ENCODE measurements around the gene ELOVL5.

ELOVL5 gene

GRCh38 chr6:53339424-53339823 lies 9.3 kb downstream of the ELOVL5 start:
- peaks cover 24% of the 10 kb centered on the region for H3K36me3 ChIP-seq (replicated peaks; ENCODE audit: low read depth, low read length)
- peaks cover 55% of the 10 kb centered on the region for H4K20me1 ChIP-seq (ENCODE audit: insufficient read depth, low read length)
- peaks cover 95% of the 10 kb centered on the region for H3K79me2 ChIP-seq (ENCODE audit: low read length)
- H3K9me3 ChIP-seq (ENCODE audit: insufficient read depth, low read length) = no peaks in the 10 kb centered on the region
- no peak overlapping the region for H3K4me2 ChIP-seq (ENCODE audit: low read length)
- no peak overlapping the region for H2AFZ ChIP-seq (ENCODE audit: low read depth, low read length)
- peaks cover 50% of the 10 kb centered on the region for H3K4me1 ChIP-seq (ENCODE audit: low read length)
- no peak overlapping the region for H3K4me3 ChIP-seq (ENCODE audit: low read length)
- H3K27ac ChIP-seq (ENCODE audit: low read length) = no peak overlapping the region
- no peak overlapping the region for H3K9ac ChIP-seq (ENCODE audit: low read length)
- no peaks in the 10 kb centered on the region for H3K27me3 ChIP-seq (ENCODE audit: low read depth, low read length)
- TF ChIP-seq EZH2phosphoT487 (IDR thresholded peaks at IDR 0.05; ENCODE audit: low read depth) (no peak), CTCF (IDR thresholded peaks at IDR 0.05; ENCODE audit: low read depth, low read length) (no peak)

GRCh38 chr6:53338304-53338703 lies 10.4 kb downstream of the ELOVL5 start:
- Histone ChIP-seq H2AFZ (ENCODE audit: low read depth, low read length) (no peak overlapping the region), H4K20me1 (ENCODE audit: insufficient read depth, low read length) (peaks cover 44% of the 10 kb centered on the region), H3K79me2 (ENCODE audit: low read length) (peaks cover 94% of the 10 kb centered on the region), H3K9ac (ENCODE audit: low read length) (no peak overlapping the region), H3K36me3 (replicated peaks; ENCODE audit: low read depth, low read length) (peaks cover 17% of the 10 kb centered on the region), H3K4me3 (ENCODE audit: low read length) (no peak overlapping the region), H3K9me3 (ENCODE audit: insufficient read depth, low read length) (no peaks in the 10 kb centered on the region), H3K27ac (ENCODE audit: low read length) (no peak overlapping the region), H3K4me1 (ENCODE audit: low read length) (peaks cover 58% of the 10 kb centered on the region), H3K4me2 (ENCODE audit: low read length) (no peak overlapping the region), H3K27me3 (ENCODE audit: low read depth, low read length) (no peaks in the 10 kb centered on the region)
- no peak for TF ChIP-seq EZH2phosphoT487 (IDR thresholded peaks at IDR 0.05; ENCODE audit: low read depth)
- TF ChIP-seq CTCF (IDR thresholded peaks at IDR 0.05; ENCODE audit: low read depth, low read length) = no peak

GRCh38 chr6:53336070-53336469 lies 12.7 kb downstream of the ELOVL5 start:
- peaks cover 51% of the 10 kb centered on the region for H3K4me1 ChIP-seq (ENCODE audit: low read length)
- 0 out of 2 replicates have a peak, but pooled peaks cover 4% of the 10 kb centered on the region for H3K9me3 ChIP-seq (ENCODE audit: insufficient read depth, low read length)
- peak overlapping the region; percentile 73 for H3K4me3 ChIP-seq (ENCODE audit: low read length)
- peaks cover 93% of the 10 kb centered on the region for H3K79me2 ChIP-seq (ENCODE audit: low read length)
- H2AFZ ChIP-seq (ENCODE audit: low read depth, low read length) = no peak overlapping the region
- no peak for TF ChIP-seq CTCF (IDR thresholded peaks at IDR 0.05; ENCODE audit: low read depth, low read length)
- TF ChIP-seq EZH2phosphoT487 (IDR thresholded peaks at IDR 0.05; ENCODE audit: low read depth) = no peak
- peaks cover 26% of the 10 kb centered on the region for H4K20me1 ChIP-seq (ENCODE audit: insufficient read depth, low read length)
- H3K36me3 ChIP-seq (replicated peaks; ENCODE audit: low read depth, low read length) = peaks cover 35% of the 10 kb centered on the region
- no peaks in the 10 kb centered on the region for H3K27me3 ChIP-seq (ENCODE audit: low read depth, low read length)
- H3K27ac ChIP-seq (ENCODE audit: low read length) = peak overlapping the region; percentile 87
- peak overlapping the region; percentile 62 for H3K9ac ChIP-seq (ENCODE audit: low read length)
- peak overlapping the region; percentile 93 for H3K4me2 ChIP-seq (ENCODE audit: low read length)

- Histone ChIP-seq H3K4me3 (ENCODE audit: low read length) (peak overlapping the region; percentile 73), H3K9me3 (ENCODE audit: insufficient read depth, low read length) (0 out of 2 replicates have a peak, but pooled peaks cover 4% of the 10 kb centered on the region), H3K4me2 (ENCODE audit: low read length) (peak overlapping the region; percentile 93), H3K9ac (ENCODE audit: low read length) (peak overlapping the region; percentile 62), H3K79me2 (ENCODE audit: low read length) (peaks cover 93% of the 10 kb centered on the region), H3K36me3 (replicated peaks; ENCODE audit: low read depth, low read length) (peaks cover 32% of the 10 kb centered on the region), H3K27me3 (ENCODE audit: low read depth, low read length) (no peaks in the 10 kb centered on the region), H2AFZ (ENCODE audit: low read depth, low read length) (no peak overlapping the region), H3K27ac (ENCODE audit: low read length) (peak overlapping the region; percentile 87), H3K4me1 (ENCODE audit: low read length) (peaks cover 51% of the 10 kb centered on the region), H4K20me1 (ENCODE audit: insufficient read depth, low read length) (peaks cover 19% of the 10 kb centered on the region)
- TF ChIP-seq CTCF (IDR thresholded peaks at IDR 0.05; ENCODE audit: low read depth, low read length) (no peak), EZH2phosphoT487 (IDR thresholded peaks at IDR 0.05; ENCODE audit: low read depth) (no peak)
These were observed 13.3 kb downstream of the ELOVL5 start for GRCh38 chr6:53335224-53335994.

Measured in OCI-LY3 (cell line).